GM12801 (cell line): ENCODE data around the gene MRPS6.

Source experiments
- TF ChIP-seq, protein P1 (sequence below): IDR thresholded peaks from one replicate; pipeline ENCODE4 v1.5.1; 2011; ENCODE audit warnings: control low read depth; ENCODE audit not compliant: insufficient read length; ENCODE audit errors: extremely low read depth

Gene MRPS6

DNA sequence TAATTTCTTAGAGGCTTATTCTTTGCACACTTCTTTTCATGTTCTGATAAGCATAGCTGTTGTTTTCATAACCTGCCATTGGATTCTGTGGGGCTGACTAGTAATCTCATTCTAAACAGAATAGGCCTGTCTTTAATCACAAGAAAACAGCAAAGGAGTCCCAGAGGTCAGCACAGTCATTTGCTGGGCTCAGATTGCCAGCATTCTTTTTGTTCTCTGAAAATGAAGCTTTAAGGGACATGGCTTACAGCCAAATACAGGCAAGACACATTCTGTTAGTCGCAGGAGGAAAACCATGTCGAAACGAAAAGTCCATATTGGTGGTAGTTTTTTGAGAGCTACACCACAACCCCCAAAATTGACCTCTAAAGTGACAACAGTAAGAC, 75.0 kb downstream of the MRPS6 start:
- TF ChIP-seq, protein P1, sequence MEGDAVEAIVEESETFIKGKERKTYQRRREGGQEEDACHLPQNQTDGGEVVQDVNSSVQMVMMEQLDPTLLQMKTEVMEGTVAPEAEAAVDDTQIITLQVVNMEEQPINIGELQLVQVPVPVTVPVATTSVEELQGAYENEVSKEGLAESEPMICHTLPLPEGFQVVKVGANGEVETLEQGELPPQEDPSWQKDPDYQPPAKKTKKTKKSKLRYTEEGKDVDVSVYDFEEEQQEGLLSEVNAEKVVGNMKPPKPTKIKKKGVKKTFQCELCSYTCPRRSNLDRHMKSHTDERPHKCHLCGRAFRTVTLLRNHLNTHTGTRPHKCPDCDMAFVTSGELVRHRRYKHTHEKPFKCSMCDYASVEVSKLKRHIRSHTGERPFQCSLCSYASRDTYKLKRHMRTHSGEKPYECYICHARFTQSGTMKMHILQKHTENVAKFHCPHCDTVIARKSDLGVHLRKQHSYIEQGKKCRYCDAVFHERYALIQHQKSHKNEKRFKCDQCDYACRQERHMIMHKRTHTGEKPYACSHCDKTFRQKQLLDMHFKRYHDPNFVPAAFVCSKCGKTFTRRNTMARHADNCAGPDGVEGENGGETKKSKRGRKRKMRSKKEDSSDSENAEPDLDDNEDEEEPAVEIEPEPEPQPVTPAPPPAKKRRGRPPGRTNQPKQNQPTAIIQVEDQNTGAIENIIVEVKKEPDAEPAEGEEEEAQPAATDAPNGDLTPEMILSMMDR = no peak

DNA sequence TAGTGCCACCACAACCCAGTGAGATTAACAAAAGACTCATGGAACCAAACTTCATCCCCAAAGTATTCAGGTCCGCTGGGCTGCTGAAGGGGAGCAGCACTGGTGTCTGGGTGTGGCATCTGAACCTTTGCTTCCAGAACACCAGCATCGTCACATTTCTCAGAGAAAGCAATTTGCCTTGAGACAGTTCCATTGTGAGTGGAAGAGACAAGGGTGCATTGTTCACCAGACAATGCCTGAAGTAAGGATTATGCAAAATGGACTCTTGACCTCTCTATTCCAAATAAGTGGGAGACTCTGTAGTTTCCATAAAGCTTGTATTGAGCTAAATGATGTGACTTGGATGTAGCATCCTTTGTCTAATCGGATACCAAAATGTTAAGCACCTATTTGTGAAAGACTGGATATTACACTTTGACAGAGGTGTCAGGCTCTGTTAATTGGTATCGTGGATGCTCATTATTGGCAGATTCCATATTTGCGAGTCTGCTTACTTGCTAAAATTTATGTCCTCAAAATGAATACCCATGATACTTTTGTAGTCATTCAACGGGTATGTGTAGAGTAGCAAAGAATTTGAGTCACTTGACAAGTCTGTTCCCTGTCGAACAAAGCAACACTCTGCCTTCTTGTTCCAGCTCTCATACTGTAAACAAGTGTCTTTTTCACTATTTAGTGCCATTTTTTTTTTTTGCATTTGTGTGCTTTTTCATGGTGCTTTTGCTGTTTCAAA, 75.6 kb downstream of the MRPS6 start:
- TF ChIP-seq, protein P1 = no peak

DNA sequence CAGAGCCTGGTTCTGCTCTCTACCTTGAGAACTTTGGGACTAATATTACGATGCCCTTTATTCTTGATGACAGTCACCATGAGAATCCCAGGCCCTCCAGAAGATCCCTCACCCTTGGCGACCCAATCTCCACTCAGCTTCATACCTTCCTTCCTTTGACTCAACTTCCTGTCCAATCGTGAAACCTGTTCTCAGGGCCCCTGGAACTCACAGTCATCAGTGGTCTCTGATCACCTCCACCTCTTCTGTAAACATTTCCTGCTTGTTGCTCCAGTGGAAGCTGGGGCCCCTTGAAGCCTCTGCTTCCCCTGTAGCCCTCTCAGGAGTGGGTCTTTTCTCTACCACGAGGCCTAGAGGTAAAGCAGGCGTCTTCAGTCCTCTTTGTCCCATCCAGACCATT, 79.1 kb downstream of the MRPS6 start:
- TF ChIP-seq, protein P1 = no peak

DNA sequence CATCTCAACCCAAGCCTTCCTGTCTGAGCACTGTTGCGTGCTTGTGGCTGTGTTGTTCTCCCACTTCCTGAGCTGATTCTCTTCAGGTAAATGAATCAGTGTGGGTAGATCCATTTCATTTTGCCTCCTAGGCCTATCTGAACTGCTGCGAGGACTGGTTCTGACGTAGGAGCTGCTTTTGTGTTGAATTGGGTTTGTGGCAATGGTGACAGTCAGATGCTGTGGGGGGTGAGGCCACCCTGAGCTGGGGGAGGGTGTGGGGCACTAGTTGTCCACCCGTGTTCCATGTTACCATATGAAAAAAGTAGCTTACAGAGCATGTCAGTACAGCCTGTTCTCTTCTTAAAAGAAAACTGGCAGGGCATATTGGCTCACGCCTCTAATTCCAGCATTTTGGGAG, 81.5 kb downstream of the MRPS6 start:
- TF ChIP-seq, protein P1 = no peak

DNA sequence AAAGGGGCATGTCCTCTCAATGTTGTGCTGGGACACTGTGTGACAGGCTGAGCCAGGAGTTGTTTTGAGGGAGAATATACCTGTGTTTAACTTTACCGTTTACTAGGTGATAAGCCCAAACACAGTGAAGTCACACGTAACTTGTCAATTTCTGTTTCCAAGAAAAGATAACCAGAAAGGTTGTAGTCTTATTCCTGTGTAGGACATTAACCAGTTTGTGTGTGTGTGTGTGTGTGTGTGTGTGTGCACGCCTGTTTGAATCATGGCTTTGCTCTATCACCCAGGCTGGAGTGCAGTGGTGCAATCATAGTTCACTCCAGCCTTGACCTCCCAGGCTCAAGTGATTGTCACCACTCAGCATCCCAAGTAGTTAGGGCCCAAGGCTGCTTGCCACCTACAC, 83.6 kb downstream of the MRPS6 start:
- TF ChIP-seq, protein P1 = no peak

DNA sequence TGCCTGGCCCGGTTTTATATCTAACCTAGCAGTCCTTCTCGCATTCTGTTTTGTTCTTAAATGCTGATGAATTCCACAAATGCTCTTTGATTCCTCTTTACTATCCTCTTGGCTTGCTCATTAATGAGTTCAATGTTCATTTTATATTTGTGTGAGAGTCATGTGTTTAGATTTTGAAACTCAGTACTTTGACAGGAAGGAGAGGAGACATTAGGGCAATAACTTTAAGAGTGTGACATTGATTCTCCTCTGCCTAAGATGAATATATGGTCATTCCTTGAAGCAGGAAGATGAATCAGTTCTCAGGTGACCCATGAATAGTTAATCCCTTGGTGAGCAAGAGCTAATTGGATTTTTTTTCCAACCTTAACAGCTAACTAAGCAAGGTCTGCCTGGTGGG, 84.1 kb downstream of the MRPS6 start:
- TF ChIP-seq, protein P1 = no peak

DNA sequence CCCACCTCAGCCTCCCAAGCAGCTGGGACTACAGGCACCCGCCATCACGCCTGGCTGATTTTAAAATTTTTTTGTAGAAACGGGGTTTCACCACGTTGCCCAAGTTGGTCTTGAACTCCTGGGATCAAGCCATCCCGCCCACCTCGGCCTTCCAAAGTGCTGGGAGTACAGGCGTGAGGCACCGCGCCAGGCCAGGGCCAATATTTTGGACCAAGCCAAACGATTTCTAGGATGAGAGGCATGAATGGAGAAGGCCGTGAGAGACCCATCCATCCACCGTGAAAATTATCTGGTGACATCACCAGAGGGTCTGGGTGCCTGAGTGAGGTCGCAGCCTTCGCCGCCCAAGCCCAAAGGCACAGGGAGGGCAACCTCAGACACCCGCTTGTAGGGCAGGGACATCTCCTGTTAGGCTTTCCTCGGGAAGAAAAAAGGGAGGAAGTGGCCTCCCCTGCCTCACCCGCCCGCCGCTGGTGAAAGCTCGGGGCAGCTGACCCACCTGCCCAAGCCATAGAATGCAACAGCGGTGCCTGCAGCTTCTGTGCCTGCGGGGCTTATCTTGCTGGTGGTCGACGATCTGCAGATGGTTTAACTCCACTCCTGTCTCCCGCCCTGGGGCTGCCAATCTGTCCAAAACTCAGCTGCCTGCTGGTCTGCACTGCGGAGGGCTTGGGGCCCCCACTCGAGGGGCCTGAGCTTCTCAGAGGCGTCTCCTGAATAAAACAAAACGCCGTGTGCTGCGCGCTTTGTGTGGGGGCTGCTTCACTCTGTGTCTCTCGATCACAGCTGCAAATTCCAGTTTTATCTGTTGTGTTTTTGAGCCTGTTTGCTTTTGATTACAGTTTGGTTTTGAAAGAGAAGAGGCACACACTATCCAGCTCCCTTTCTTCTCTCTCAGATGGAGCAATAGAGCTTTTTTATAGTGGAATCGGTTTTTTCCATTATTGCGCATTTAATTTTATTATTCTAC, 85.8 kb downstream of the MRPS6 start:
- TF ChIP-seq, protein P1 = no peak
